GM23338 (cell line): ENCODE data around the gene ZNHIT6. TPM values are rescaled to one million over a fixed set of nuclear protein-coding genes. Genes with fewer than 3 reads are reported as not detected.

Experiments
- ATAC-seq: fragments of 200-7000 bp; cut with Tn5 transposase; 3 replicates; pipeline ENCODE4 v1.9.1; 2020
- DNase-seq: peaks from one replicate; pipeline ENCODE4 v3.0.0-alpha.2; 2015; ENCODE audit warnings: low spot score
- H2AFZ ChIP-seq: fragments of 200-600 bp; sonication (generic); 2 replicates; pipeline ENCODE4 v1.8.0; 2016; ENCODE audit warnings: antibody characterized with exemption, mild to moderate bottlenecking, moderate library complexity
- H3F3A ChIP-seq: fragments of 200-600 bp; sonication (generic); replicated peaks from 2 replicates; pipeline ENCODE4 v1.8.0; 2017; ENCODE audit warnings: antibody characterized with exemption, mixed run types, low read depth
- H3K27ac ChIP-seq: fragments of 200-600 bp; sonication (generic); 2 replicates; pipeline ENCODE4 v1.6.1; 2016; ENCODE audit warnings: low read depth
- H3K27me3 ChIP-seq: fragments of 200-600 bp; sonication (generic); 2 replicates; pipeline ENCODE4 v1.8.0; 2016; ENCODE audit warnings: mild to moderate bottlenecking, mixed run types, moderate library complexity; ENCODE audit not compliant: insufficient read depth
- H3K36me3 ChIP-seq: fragments of 200-600 bp; sonication (generic); 2 replicates; pipeline ENCODE4 v1.8.0; 2016; ENCODE audit warnings: mild to moderate bottlenecking; ENCODE audit not compliant: insufficient read depth
- H3K4me1 ChIP-seq: fragments of 200-600 bp; sonication (generic); 2 replicates; pipeline ENCODE4 v1.8.0; 2016; ENCODE audit warnings: mild to moderate bottlenecking, moderate library complexity; ENCODE audit not compliant: insufficient read depth
- H3K4me2 ChIP-seq: fragments of 200-600 bp; sonication (generic); 2 replicates; pipeline ENCODE4 v1.7.1; 2017; ENCODE audit warnings: mixed run types
- H3K4me3 ChIP-seq: fragments of 200-600 bp; sonication (generic); 2 replicates; pipeline ENCODE4 v1.6.1; 2016; ENCODE audit warnings: mixed run types
- H3K79me2 ChIP-seq: fragments of 200-600 bp; sonication (generic); replicated peaks from 2 replicates; pipeline ENCODE4 v1.8.0; 2017; ENCODE audit warnings: mild to moderate bottlenecking; ENCODE audit not compliant: insufficient read depth
- H3K9me2 ChIP-seq: fragments of 200-600 bp; sonication (generic); 2 replicates; pipeline ENCODE4 v1.8.0; 2017; ENCODE audit not compliant: insufficient read depth
- H4K20me1 ChIP-seq: fragments of 200-600 bp; sonication (generic); replicated peaks from 2 replicates; pipeline ENCODE4 v1.8.0; 2017; ENCODE audit warnings: mild to moderate bottlenecking; ENCODE audit not compliant: insufficient read depth
- H3K27ac Mint-ChIP-seq: 2 replicates; pipeline ENCODE4 v1.8.0; 2020; ENCODE audit warnings: inconsistent platforms, mild to moderate bottlenecking, moderate library complexity, mixed read lengths
- H3K27me3 Mint-ChIP-seq: 3 replicates; pipeline ENCODE4 v1.8.0; 2022; ENCODE audit warnings: low read depth, mild to moderate bottlenecking, moderate library complexity, mixed read lengths, inconsistent platforms; ENCODE audit not compliant: insufficient read depth, poor library complexity
- H3K36me3 Mint-ChIP-seq: 3 replicates; pipeline ENCODE4 v1.8.0; 2021; ENCODE audit warnings: low read depth, mild to moderate bottlenecking, inconsistent platforms, moderate library complexity, mixed read lengths
- H3K4me1 Mint-ChIP-seq: 3 replicates; pipeline ENCODE4 v1.8.0; 2020; ENCODE audit warnings: mild to moderate bottlenecking, inconsistent platforms, mixed read lengths
- H3K4me3 Mint-ChIP-seq: 3 replicates; pipeline ENCODE4 v1.8.0; 2021; ENCODE audit warnings: moderate library complexity, mild to moderate bottlenecking, inconsistent platforms, mixed read lengths
- H3K9me3 Mint-ChIP-seq: 3 replicates; pipeline ENCODE4 v1.8.0; 2020; ENCODE audit warnings: moderate library complexity, mild to moderate bottlenecking, inconsistent platforms, mixed read lengths
- CREB1 ChIP-seq: fragments of 250-450 bp; sonication (Bioruptor Pico); IDR thresholded peaks from 2 replicates; pipeline ENCODE4 v1.5.0; 2020; ENCODE audit warnings: low read depth, mild to moderate bottlenecking, moderate library complexity
- EZH2 ChIP-seq: fragments of 200-600 bp; sonication (generic); IDR thresholded peaks from one replicate; pipeline ENCODE4 v1.8.0; 2017; ENCODE audit warnings: antibody characterized with exemption, mild to moderate bottlenecking, low read depth; ENCODE audit not compliant: unreplicated experiment
- EZH2phosphoT487 ChIP-seq: fragments of 200-600 bp; sonication (generic); IDR thresholded peaks from one replicate; pipeline ENCODE4 v1.8.1; 2018; ENCODE audit warnings: antibody characterized with exemption; ENCODE audit not compliant: unreplicated experiment
- JUNB ChIP-seq: IDR thresholded peaks from one replicate; pipeline ENCODE4 v1.6.1; 2016; ENCODE audit warnings: antibody characterized with exemption; ENCODE audit not compliant: unreplicated experiment
- NANOG ChIP-seq: IDR thresholded peaks from 2 replicates; pipeline ENCODE4 v1.6.1; 2016; ENCODE audit warnings: antibody characterized with exemption, borderline replicate concordance
- STAT1 ChIP-seq: IDR thresholded peaks from one replicate; pipeline ENCODE4 v1.6.1; 2016; ENCODE audit warnings: antibody characterized with exemption; ENCODE audit not compliant: unreplicated experiment
- ZNF114 ChIP-seq: fragments of 250-450 bp; sonication (Bioruptor Pico); IDR thresholded peaks from 2 replicates; pipeline ENCODE4 v1.5.0; 2020; ENCODE audit warnings: mild to moderate bottlenecking, moderate library complexity
- ZNF331 ChIP-seq: fragments of 250-450 bp; sonication (Bioruptor Pico); IDR thresholded peaks from 2 replicates; pipeline ENCODE4 v1.5.0; 2020; ENCODE audit warnings: low read depth, mild to moderate bottlenecking, moderate library complexity
- polyA plus RNA-seq: library from polyadenylated mRNA; unstranded; fragments of >200 nt; fragmentation: Nextera tagmentation; extraction: Ambion mirVana; gene quantifications from 2 replicates; pipeline ENCODE4 v1.2.1, GENCODE V29; 2016
- total RNA-seq: library from RNA; depleted of rRNA; stranded (reverse); fragments of >200 nt; shearing (Covaris generic); gene quantifications from 2 replicates; pipeline ENCODE4 v1.2.3, GENCODE V29; 2014
- TF ChIP-seq, protein P1 (sequence below), 2 experiments: fragments of 200-600 bp in 1 of 2; sonication (generic) in 1 of 2; conservative IDR thresholded peaks; 2 replicates each; pipeline versions ENCODE4 v1.5.1 to v1.6.1; 2016 to 2017; ENCODE audit warnings: antibody characterized with exemption in 2 of 2, low read depth in 2 of 2, mild to moderate bottlenecking in 2 of 2, moderate library complexity in 1 of 2
- TF ChIP-seq, protein P2 (sequence below): IDR thresholded peaks from one replicate; pipeline ENCODE4 v1.6.1; 2018; ENCODE audit warnings: antibody characterized with exemption; ENCODE audit not compliant: unreplicated experiment
- TF ChIP-seq, protein P3 (sequence below): IDR thresholded peaks from 2 replicates; pipeline ENCODE4 v1.6.1; 2016; ENCODE audit warnings: antibody characterized with exemption

The ZNHIT6 gene
- total and polyA plus RNA-seq, 2 experiments from 2014 or later = 17.3 to 20.9 TPM

DNA sequence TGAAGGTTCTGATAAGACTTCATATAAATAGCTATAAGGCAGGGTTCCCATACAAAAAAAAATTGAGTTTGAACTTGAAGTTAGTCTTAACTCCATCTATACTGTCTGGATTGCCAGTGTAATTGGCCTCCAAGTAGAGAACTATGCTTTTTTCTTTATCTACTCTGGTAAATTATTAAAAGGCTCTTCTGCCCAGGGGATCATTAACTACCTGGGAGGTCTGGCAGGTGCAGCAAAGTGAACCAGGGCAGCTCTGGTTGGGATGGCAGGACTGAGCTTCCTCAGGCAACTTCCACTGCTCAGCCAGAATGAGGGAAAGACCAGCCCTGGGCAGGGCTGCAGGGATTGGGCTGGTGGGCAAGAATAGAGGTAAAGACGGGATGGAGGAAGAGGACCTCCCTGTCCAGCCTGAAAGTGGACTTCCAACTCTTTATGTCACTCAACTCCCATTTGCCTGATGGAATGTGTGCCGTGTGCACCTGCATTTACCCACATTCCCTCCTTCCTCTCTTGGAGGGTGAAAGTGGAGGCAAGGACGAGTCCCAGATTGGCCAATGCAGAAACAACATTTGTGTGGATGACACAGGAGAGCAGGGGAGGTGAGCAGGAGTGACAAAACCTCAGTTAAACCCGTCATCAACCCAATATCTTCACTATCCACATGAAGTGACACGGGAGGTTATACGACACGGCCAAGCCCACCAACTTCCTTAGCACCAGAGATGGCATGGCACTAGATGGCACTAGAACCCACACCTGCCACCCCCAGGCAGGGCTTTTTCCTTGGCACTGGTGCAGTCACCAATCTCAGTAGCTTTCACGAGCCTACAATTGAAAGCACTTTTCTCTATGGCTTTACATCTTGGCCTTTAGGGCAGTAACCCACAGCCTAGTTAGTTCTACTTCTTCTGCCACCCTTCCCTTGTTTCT, 102.5 kb downstream of the ZNHIT6 start:
- Histone ChIP-seq H4K20me1 (no peaks in the 10 kb centered on the region), H3K27me3 (no peaks in the 10 kb centered on the region), H3K9me2 (0 out of 2 replicates have a peak, but pooled peaks cover 19% of the 10 kb centered on the region), H3K36me3 (no peaks in the 10 kb centered on the region; the same call in 1 of the 2 replicates), H2AFZ (no peak overlapping the region), H3K4me3 (no peak overlapping the region), H3K27ac (0 out of 2 replicates have a peak overlapping the region, but pooled peaks have one; percentile 92), H3K79me2 (no peaks in the 10 kb centered on the region), H3K4me1 (peaks cover 19% of the 10 kb centered on the region), H3F3A (no peaks in the 10 kb centered on the region; the same call in 1 of the 2 replicates), H3K4me2 (0 out of 2 replicates have a peak overlapping the region, but pooled peaks have one; percentile 61)
- H3K27ac Mint-ChIP-seq = no peak overlapping the region
- no peak for ATAC-seq
- no peak for DNase-seq
- H3K4me3 Mint-ChIP-seq = no peak overlapping the region
- H3K27me3 Mint-ChIP-seq = peaks cover 10% of the 10 kb centered on the region
- TF ChIP-seq STAT1 (no peak), CREB1 (CRISPR knock-in tag) (no peak)
- TF ChIP-seq, protein P1, sequence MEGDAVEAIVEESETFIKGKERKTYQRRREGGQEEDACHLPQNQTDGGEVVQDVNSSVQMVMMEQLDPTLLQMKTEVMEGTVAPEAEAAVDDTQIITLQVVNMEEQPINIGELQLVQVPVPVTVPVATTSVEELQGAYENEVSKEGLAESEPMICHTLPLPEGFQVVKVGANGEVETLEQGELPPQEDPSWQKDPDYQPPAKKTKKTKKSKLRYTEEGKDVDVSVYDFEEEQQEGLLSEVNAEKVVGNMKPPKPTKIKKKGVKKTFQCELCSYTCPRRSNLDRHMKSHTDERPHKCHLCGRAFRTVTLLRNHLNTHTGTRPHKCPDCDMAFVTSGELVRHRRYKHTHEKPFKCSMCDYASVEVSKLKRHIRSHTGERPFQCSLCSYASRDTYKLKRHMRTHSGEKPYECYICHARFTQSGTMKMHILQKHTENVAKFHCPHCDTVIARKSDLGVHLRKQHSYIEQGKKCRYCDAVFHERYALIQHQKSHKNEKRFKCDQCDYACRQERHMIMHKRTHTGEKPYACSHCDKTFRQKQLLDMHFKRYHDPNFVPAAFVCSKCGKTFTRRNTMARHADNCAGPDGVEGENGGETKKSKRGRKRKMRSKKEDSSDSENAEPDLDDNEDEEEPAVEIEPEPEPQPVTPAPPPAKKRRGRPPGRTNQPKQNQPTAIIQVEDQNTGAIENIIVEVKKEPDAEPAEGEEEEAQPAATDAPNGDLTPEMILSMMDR (conservative IDR thresholded peaks at IDR 0.05; ENCODE audit: low read depth in 2 of 2) = peak in 1 of 2 experiments; percentile 51; a peak in 3 of 4 replicates
- peaks cover 41% of the 10 kb centered on the region for H3K4me1 Mint-ChIP-seq
- H3K36me3 Mint-ChIP-seq = peaks cover 12% of the 10 kb centered on the region
- peaks cover 11% of the 10 kb centered on the region; the same call in 2 of the 3 replicates for H3K9me3 Mint-ChIP-seq

DNA sequence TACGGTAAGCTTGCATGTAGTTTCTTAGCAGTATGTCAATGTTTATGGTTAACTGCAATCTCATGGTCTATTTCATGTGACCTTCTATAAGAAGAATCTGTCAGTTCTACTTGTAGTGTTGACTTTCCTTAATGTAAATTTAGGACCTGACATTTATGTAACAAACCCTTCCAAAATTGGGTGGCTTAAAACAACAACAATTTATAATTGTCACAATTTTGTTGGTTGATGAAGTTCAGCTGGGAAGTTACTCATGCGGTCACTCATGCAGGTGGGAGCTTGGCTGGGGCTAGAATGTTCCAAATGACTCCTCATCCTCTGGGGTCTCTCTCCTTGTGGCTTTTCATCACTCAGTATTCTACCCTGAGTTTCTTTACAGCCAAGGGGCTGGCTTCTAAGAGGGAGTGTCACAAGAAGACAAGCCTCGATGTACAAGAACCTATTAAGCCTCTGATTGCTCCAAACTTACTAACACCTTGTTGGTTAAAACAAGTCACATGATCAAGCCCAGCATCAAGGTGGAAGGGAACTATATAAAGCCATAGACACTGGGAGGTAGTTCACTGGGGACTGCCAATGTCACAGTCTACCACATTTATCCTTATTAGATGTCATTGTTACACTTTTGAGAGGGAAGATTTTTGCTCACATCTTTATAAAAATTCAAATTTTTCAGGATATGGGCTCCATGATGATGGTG, 103.8 kb downstream of the ZNHIT6 start:
- no peaks in the 10 kb centered on the region for H3K79me2 ChIP-seq
- peaks cover 12% of the 10 kb centered on the region for H3K36me3 Mint-ChIP-seq
- DNase-seq (no peak), ATAC-seq (no peak)
- no peak overlapping the region for H3K4me3 Mint-ChIP-seq
- H2AFZ ChIP-seq = no peak overlapping the region
- no peaks in the 10 kb centered on the region for H3K27me3 ChIP-seq
- peaks cover 15% of the 10 kb centered on the region for H3K9me3 Mint-ChIP-seq
- H3K27ac Mint-ChIP-seq = no peak overlapping the region
- no peaks in the 10 kb centered on the region; the same call in 1 of the 2 replicates for H3K36me3 ChIP-seq
- H3F3A ChIP-seq = no peaks in the 10 kb centered on the region; the same call in 1 of the 2 replicates
- no peaks in the 10 kb centered on the region for H4K20me1 ChIP-seq
- peaks cover 41% of the 10 kb centered on the region for H3K4me1 Mint-ChIP-seq
- no peak overlapping the region for H3K27ac ChIP-seq
- peaks cover 10% of the 10 kb centered on the region for H3K27me3 Mint-ChIP-seq
- peaks cover 19% of the 10 kb centered on the region for H3K4me1 ChIP-seq
- 0 out of 2 replicates have a peak, but pooled peaks cover 19% of the 10 kb centered on the region for H3K9me2 ChIP-seq
- no peak overlapping the region for H3K4me2 ChIP-seq
- no peak overlapping the region for H3K4me3 ChIP-seq
- no peak for TF ChIP-seq ZNF331 (CRISPR knock-in tag)
- TF ChIP-seq, protein P2, sequence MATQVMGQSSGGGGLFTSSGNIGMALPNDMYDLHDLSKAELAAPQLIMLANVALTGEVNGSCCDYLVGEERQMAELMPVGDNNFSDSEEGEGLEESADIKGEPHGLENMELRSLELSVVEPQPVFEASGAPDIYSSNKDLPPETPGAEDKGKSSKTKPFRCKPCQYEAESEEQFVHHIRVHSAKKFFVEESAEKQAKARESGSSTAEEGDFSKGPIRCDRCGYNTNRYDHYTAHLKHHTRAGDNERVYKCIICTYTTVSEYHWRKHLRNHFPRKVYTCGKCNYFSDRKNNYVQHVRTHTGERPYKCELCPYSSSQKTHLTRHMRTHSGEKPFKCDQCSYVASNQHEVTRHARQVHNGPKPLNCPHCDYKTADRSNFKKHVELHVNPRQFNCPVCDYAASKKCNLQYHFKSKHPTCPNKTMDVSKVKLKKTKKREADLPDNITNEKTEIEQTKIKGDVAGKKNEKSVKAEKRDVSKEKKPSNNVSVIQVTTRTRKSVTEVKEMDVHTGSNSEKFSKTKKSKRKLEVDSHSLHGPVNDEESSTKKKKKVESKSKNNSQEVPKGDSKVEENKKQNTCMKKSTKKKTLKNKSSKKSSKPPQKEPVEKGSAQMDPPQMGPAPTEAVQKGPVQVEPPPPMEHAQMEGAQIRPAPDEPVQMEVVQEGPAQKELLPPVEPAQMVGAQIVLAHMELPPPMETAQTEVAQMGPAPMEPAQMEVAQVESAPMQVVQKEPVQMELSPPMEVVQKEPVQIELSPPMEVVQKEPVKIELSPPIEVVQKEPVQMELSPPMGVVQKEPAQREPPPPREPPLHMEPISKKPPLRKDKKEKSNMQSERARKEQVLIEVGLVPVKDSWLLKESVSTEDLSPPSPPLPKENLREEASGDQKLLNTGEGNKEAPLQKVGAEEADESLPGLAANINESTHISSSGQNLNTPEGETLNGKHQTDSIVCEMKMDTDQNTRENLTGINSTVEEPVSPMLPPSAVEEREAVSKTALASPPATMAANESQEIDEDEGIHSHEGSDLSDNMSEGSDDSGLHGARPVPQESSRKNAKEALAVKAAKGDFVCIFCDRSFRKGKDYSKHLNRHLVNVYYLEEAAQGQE = no peak
- TF ChIP-seq STAT1 = no peak
- TF ChIP-seq EZH2phosphoT487 = no peak
- no peak for TF ChIP-seq NANOG
- TF ChIP-seq ZNF114 (CRISPR knock-in tag) = no peak
- TF ChIP-seq CREB1 (CRISPR knock-in tag) = no peak
- no peak for TF ChIP-seq JUNB
- TF ChIP-seq, protein P3, sequence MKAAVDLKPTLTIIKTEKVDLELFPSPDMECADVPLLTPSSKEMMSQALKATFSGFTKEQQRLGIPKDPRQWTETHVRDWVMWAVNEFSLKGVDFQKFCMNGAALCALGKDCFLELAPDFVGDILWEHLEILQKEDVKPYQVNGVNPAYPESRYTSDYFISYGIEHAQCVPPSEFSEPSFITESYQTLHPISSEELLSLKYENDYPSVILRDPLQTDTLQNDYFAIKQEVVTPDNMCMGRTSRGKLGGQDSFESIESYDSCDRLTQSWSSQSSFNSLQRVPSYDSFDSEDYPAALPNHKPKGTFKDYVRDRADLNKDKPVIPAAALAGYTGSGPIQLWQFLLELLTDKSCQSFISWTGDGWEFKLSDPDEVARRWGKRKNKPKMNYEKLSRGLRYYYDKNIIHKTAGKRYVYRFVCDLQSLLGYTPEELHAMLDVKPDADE = no peak
- TF ChIP-seq EZH2 = no peak
- TF ChIP-seq, protein P1 (conservative IDR thresholded peaks at IDR 0.05; ENCODE audit: low read depth in 2 of 2) = no peak
